GM12892 (cell line): ENCODE data around the gene FTCD.

ENCODE experiments used
- POLR2A ChIP-seq: IDR thresholded peaks from 2 replicates; pipeline ENCODE4 v1.6.1; 2011; ENCODE audit warnings: low read depth, low read length, control low read depth
- TAF1 ChIP-seq: IDR thresholded peaks from 2 replicates; pipeline ENCODE4 v1.6.1; 2011; ENCODE audit warnings: low read depth, mild to moderate bottlenecking, control low read depth, low read length, borderline replicate concordance

DNA sequence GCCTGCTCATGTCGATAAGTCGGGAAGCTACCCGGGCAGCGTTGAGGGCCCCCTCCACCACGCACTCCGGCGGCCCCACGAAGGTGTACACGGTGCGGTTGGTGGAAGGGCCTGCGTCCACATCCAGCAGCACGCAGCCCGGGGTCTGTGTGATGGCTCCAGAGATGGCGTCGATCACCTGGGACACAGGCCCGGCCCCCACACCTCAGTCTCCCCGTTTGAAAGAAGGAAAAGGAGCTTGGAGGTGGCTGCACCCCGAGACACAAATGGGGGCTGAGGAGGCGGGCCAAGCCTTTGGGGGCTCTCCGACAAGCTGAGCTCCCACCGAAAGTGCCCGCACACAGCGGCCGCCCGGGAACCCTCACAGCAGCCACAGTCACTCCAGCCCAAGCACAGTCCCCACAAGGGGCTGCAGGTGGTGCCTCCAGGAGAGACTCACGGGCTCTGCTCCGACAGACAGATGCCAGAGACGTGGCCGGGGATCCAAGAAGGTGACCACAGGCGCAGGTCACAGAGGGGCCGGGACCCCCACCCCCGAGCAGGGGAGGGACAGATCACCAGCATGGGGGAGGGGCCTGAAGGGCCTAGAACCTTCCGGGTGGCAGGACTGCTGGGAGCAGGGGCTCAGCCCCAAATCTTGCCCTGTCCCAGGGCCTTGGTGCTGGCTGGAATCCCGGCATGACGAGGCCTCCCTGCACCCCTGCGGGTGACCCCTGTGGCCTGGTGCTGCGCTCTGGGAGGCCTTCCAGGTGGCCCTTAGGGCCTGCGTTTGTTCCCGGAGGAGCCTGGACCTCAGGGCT lies 1.0 kb downstream of the FTCD start:
- TF ChIP-seq TAF1: no peak
- TF ChIP-seq POLR2A: no peak
